Measurements from ENCODE around the gene VARS2. TPM values are rescaled to one million over a fixed set of nuclear protein-coding genes. Genes with fewer than 3 reads are reported as not detected.

The VARS2 gene
- total RNA-seq, 4 donors from 2014 or later = 9.7 to 16.5 (median 12.8) TPM

DNA sequence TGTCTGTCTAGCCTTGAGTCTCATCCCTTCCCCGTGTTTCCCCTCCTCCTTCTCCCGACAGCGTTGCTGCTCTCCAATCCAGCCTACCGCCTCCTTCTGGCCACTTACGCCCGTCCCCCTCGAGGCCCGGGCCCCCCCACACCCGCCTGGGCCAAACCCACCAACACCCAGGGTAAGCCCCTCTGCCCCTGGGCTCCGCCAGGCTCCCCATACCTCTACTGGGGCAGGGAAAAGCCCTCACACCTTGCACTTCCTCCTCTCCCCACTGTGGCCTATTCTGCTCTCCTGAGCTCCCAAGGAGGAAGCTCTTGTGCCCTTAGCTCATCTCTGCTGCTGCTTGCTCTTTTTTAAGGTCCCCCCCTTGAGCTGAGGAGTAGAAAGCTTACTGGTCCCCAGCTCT, 18.7 kb upstream of the VARS2 start:
- Histone ChIP-seq H3K9me3 (no peaks in the 10 kb centered on the region), H3K4me1 (peaks cover 0 to 4% (median 0%) of the 10 kb centered on the region in 3 donors), H3K4me3 (no peak overlapping the region), H3K27ac (no peak overlapping the region), H3K36me3 (peaks cover 0 to 95% of the 10 kb centered on the region in 2 donors), H3K27me3 (no peaks in the 10 kb centered on the region)
- WGBS, 2 donors (ENCODE audit: low coverage in 1 of 2) = 70% methylated on average over 8 of the region's 10 CpGs; no CpG with 5 or more reads in 1 of the 2 donors
- ATAC-seq = no peak
- TF ChIP-seq POLR2A (IDR thresholded peaks at IDR 0.05) = no peak
- TF ChIP-seq, protein P1, sequence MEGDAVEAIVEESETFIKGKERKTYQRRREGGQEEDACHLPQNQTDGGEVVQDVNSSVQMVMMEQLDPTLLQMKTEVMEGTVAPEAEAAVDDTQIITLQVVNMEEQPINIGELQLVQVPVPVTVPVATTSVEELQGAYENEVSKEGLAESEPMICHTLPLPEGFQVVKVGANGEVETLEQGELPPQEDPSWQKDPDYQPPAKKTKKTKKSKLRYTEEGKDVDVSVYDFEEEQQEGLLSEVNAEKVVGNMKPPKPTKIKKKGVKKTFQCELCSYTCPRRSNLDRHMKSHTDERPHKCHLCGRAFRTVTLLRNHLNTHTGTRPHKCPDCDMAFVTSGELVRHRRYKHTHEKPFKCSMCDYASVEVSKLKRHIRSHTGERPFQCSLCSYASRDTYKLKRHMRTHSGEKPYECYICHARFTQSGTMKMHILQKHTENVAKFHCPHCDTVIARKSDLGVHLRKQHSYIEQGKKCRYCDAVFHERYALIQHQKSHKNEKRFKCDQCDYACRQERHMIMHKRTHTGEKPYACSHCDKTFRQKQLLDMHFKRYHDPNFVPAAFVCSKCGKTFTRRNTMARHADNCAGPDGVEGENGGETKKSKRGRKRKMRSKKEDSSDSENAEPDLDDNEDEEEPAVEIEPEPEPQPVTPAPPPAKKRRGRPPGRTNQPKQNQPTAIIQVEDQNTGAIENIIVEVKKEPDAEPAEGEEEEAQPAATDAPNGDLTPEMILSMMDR (IDR thresholded peaks at IDR 0.05) = no peak

DNA sequence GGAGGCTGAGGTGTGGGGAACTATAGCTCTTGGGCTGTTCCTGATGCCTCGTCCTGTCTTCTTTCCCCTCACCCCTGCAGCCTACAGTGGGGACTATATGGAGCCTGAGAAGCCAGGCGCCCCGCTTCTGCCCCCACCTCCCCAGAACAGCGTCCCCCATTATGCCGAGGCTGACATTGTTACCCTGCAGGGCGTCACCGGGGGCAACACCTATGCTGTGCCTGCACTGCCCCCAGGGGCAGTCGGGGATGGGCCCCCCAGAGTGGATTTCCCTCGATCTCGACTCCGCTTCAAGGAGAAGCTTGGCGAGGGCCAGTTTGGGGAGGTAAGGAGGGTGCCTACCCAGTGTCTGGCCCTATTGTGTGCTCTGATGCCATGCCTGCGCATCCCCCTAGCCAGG, 17.5 kb upstream of the VARS2 start:
- TF ChIP-seq POLR2A (IDR thresholded peaks at IDR 0.05) (no peak), POLR2AphosphoS5 (IDR thresholded peaks at IDR 0.05) (no peak), EP300 (IDR thresholded peaks at IDR 0.05) (no peak)
- TF ChIP-seq, protein P1 (IDR thresholded peaks at IDR 0.05) = no peak
- WGBS, 2 donors (ENCODE audit: low coverage in 1 of 2) = no CpG with 5 or more reads among the region's 13 CpGs
- Histone ChIP-seq H3K36me3 (peaks cover 0 to 85% of the 10 kb centered on the region in 2 donors), H3K9me3 (no peaks in the 10 kb centered on the region), H3K27ac (no peak overlapping the region), H3K27me3 (no peaks in the 10 kb centered on the region), H3K4me3 (no peak overlapping the region), H3K4me1 (no peaks in the 10 kb centered on the region)
- no peak for ATAC-seq

- Histone ChIP-seq H3K27ac (no peak overlapping the region), H3K4me3 (no peak overlapping the region), H3K4me1 (no peaks in the 10 kb centered on the region), H3K36me3 (peaks cover 0 to 71% of the 10 kb centered on the region in 2 donors), H3K9me3 (no peaks in the 10 kb centered on the region), H3K27me3 (no peaks in the 10 kb centered on the region)
- TF ChIP-seq POLR2A (IDR thresholded peaks at IDR 0.05) = no peak
- TF ChIP-seq, protein P1 (IDR thresholded peaks at IDR 0.05) = no peak
- TF ChIP-seq POLR2AphosphoS5 (IDR thresholded peaks at IDR 0.05) = no peak
- no peak for TF ChIP-seq EP300 (IDR thresholded peaks at IDR 0.05)
- WGBS, 2 donors (ENCODE audit: low coverage in 1 of 2) = 87% methylated on average over 4 of the region's 16 CpGs; no CpG with 5 or more reads in 1 of the 2 donors
- no peak for ATAC-seq
Observed at GRCh38 chr6:30897882-30898281, 16.2 kb upstream of the VARS2 start.

- peaks cover 0 to 61% of the 10 kb centered on the region in 2 donors for H3K36me3 ChIP-seq
Observed at GRCh38 chr6:30898750-30899360, 15.2 kb upstream of the VARS2 start.

More at GRCh38 chr6:30898750-30899360, 15.2 kb upstream of the VARS2 start:
- no peaks in the 10 kb centered on the region for H3K9me3 ChIP-seq
- no peak overlapping the region for H3K4me3 ChIP-seq
- TF ChIP-seq POLR2AphosphoS5 (IDR thresholded peaks at IDR 0.05) (no peak), POLR2A (IDR thresholded peaks at IDR 0.05) (no peak), EP300 (IDR thresholded peaks at IDR 0.05) (no peak)
- TF ChIP-seq, protein P1 (IDR thresholded peaks at IDR 0.05) = no peak
- WGBS, 2 donors (ENCODE audit: low coverage in 1 of 2) = 78 to 90% methylated on average over 5 of the region's 23 CpGs
- H3K4me1 ChIP-seq = no peaks in the 10 kb centered on the region
- no peak for ATAC-seq
- no peak overlapping the region for H3K27ac ChIP-seq
- H3K27me3 ChIP-seq = no peaks in the 10 kb centered on the region

Data from gastroesophageal sphincter (tissue), 4 donors.